ENCODE results near the gene GPR157.

GRCh38 chr1:9071554-9072235 lies 57.2 kb downstream of the GPR157 start:
- no peak for TF ChIP-seq CTCF (conservative IDR thresholded peaks at IDR 0.05; ENCODE audit: low read depth, low read length)
- TF ChIP-seq EZH2 (IDR thresholded peaks at IDR 0.05; ENCODE audit: low read length, unreplicated experiment): no peak
